Esophagus squamous epithelium (tissue), 4 donors: ENCODE measurements around the gene CACHD1.

ENCODE experiments used
- POLR2A ChIP-seq, 4 donors: fragments of 450-650 bp; IDR thresholded peaks; one replicate each; pipeline ENCODE4 v1.6.1; 2017; ENCODE audit warnings: antibody characterized with exemption in 4 of 4, mild to moderate bottlenecking in 4 of 4, moderate library complexity in 3 of 4
- TF ChIP-seq, protein P1 (sequence below), 6 experiments: fragments of 450-650 bp in 4 of 6; fragments of 200-600 bp in 2 of 6; sonication (generic) in 2 of 6; IDR thresholded peaks; one replicate each; pipeline ENCODE4 v1.5.1; 2016 to 2019; ENCODE audit warnings: antibody characterized with exemption in 6 of 6, mild to moderate bottlenecking in 4 of 6, moderate library complexity in 4 of 6

DNA sequence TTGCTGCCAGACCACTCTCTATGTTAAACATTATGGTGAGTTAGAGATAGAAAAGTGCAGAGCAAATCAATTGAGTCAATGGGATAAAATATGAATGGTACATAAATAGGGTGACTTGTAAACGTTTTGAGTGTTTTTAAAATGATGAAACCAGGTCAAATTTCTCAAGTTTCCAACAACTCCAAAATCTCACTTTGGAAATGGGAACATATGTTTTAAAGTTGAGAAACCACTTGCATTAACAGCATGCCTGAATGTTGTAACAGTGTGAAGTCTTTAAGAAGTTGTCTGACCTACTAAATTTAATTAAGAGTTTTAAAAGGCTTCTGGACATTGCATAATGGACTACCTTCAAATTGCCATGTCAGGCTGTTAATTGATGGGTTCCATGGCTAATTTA lies 241.3 kb downstream of the CACHD1 start:
- TF ChIP-seq, protein P1, sequence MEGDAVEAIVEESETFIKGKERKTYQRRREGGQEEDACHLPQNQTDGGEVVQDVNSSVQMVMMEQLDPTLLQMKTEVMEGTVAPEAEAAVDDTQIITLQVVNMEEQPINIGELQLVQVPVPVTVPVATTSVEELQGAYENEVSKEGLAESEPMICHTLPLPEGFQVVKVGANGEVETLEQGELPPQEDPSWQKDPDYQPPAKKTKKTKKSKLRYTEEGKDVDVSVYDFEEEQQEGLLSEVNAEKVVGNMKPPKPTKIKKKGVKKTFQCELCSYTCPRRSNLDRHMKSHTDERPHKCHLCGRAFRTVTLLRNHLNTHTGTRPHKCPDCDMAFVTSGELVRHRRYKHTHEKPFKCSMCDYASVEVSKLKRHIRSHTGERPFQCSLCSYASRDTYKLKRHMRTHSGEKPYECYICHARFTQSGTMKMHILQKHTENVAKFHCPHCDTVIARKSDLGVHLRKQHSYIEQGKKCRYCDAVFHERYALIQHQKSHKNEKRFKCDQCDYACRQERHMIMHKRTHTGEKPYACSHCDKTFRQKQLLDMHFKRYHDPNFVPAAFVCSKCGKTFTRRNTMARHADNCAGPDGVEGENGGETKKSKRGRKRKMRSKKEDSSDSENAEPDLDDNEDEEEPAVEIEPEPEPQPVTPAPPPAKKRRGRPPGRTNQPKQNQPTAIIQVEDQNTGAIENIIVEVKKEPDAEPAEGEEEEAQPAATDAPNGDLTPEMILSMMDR (IDR thresholded peaks at IDR 0.05) = no peak
- no peak for TF ChIP-seq POLR2A (IDR thresholded peaks at IDR 0.05)
